HepG2 (cell line): ENCODE results near the gene SIK3. TPM values are rescaled to one million over a fixed set of nuclear protein-coding genes. Genes with fewer than 3 reads are reported as not detected.
A peak's percentile ranks its signal among the peaks of the same experiment; 100 is the strongest.

Experiments used
- EED ChIP-seq: sonication (generic); formaldehyde crosslinking; IDR thresholded peaks from 2 replicates; pipeline ENCODE4 v1.5.0; 2020; ENCODE audit warnings: mild to moderate bottlenecking, missing genetic modification reagents
- GABPB1 ChIP-seq: IDR thresholded peaks from 2 replicates; pipeline ENCODE4 v1.6.1; 2016; ENCODE audit warnings: mild to moderate bottlenecking, missing genetic modification reagents, moderate library complexity, missing compliant biosample characterization
- GZF1 ChIP-seq: sonication (generic); formaldehyde crosslinking; IDR thresholded peaks from 2 replicates; pipeline ENCODE4 v1.5.1; 2020; ENCODE audit warnings: mild to moderate bottlenecking, missing genetic modification reagents
- HIC2 ChIP-seq: sonication (generic); formaldehyde crosslinking; IDR thresholded peaks from 2 replicates; pipeline ENCODE4 v1.9.0; 2022; ENCODE audit warnings: low read depth, missing genetic modification reagents
- KDM1A ChIP-seq: IDR thresholded peaks from 2 replicates; pipeline ENCODE4 v1.6.1; 2016; ENCODE audit warnings: missing compliant biosample characterization
- MTA1 ChIP-seq: sonication (generic); formaldehyde crosslinking; IDR thresholded peaks from 2 replicates; pipeline ENCODE4 v1.4.0; 2020; ENCODE audit warnings: missing genetic modification reagents, mild to moderate bottlenecking, borderline replicate concordance
- TARDBP ChIP-seq: sonication (generic); formaldehyde crosslinking; IDR thresholded peaks from 2 replicates; pipeline ENCODE4 v1.8.0; 2022; ENCODE audit warnings: mild to moderate bottlenecking, missing genetic modification reagents
- THAP9 ChIP-seq: sonication (generic); formaldehyde crosslinking; IDR thresholded peaks from 2 replicates; pipeline ENCODE4; 2020; ENCODE audit warnings: missing genetic modification reagents, mild to moderate bottlenecking, borderline replicate concordance
- TSC22D2 ChIP-seq: sonication (generic); formaldehyde crosslinking; IDR thresholded peaks from 2 replicates; pipeline ENCODE4 v1.5.1; 2020; ENCODE audit warnings: missing genetic modification reagents, mild to moderate bottlenecking, borderline replicate concordance
- ZBTB25 ChIP-seq: IDR thresholded peaks from 2 replicates; pipeline ENCODE4 v1.6.1; 2018; ENCODE audit warnings: missing genetic modification reagents
- ZBTB38 ChIP-seq: sonication (generic); formaldehyde crosslinking; IDR thresholded peaks from 2 replicates; pipeline ENCODE4 v1.5.1; 2020; ENCODE audit warnings: mild to moderate bottlenecking, missing genetic modification reagents
- ZNF143 ChIP-seq: sonication (generic); formaldehyde crosslinking; IDR thresholded peaks from 2 replicates; pipeline ENCODE4 v1.4.0; 2020; ENCODE audit warnings: missing genetic modification reagents
- ZNF280D ChIP-seq: sonication (generic); formaldehyde crosslinking; IDR thresholded peaks from 2 replicates; pipeline ENCODE4 v1.5.1; 2020; ENCODE audit warnings: mild to moderate bottlenecking, missing genetic modification reagents
- ZNF335 ChIP-seq: sonication (generic); formaldehyde crosslinking; IDR thresholded peaks from 2 replicates; pipeline ENCODE4 v1.4.0; 2020; ENCODE audit warnings: missing genetic modification reagents
- ZNF788 ChIP-seq: sonication (generic); formaldehyde crosslinking; IDR thresholded peaks from 2 replicates; pipeline ENCODE4 v1.5.0; 2020; ENCODE audit warnings: mild to moderate bottlenecking, missing genetic modification reagents, borderline replicate concordance
- ZNF841 ChIP-seq: sonication (generic); formaldehyde crosslinking; IDR thresholded peaks from 2 replicates; pipeline ENCODE4 v1.8.1; 2023; ENCODE audit warnings: missing genetic modification reagents, borderline replicate concordance
- ZZZ3 ChIP-seq: sonication (generic); formaldehyde crosslinking; IDR thresholded peaks from 2 replicates; pipeline ENCODE4 v1.4.0; 2020; ENCODE audit warnings: missing genetic modification reagents, mild to moderate bottlenecking, borderline replicate concordance
- polyA plus RNA-seq, 8 experiments: library from polyadenylated mRNA; depleted of rRNA in 3 of 8; stranded (reverse) in 7 of 8; unstranded in 1 of 8; fragments of >200 nt; fragmentation: Illumina TruSeq in 4 of 8; extraction: Trizol in 4 of 8; gene quantifications; 2 replicates each; pipeline versions ENCODE4 v1.2.1 to v1.2.3, GENCODE V29; 2011 to 2016; ENCODE audit warnings: low read depth in 4 of 8, missing spikeins in 1 of 8, mixed read lengths in 1 of 8; ENCODE audit not compliant: insufficient read depth in 1 of 8
- total RNA-seq, 5 experiments: library from RNA; depleted of rRNA; stranded (reverse); fragments of >200 nt; fragmentation: Illumina TruSeq; extraction: Trizol; gene quantifications; 2 replicates each; pipeline ENCODE4 v1.2.3, GENCODE V29; 2016; ENCODE audit warnings: low read depth in 1 of 5
- TF ChIP-seq, protein P1 (sequence below): sonication (generic); formaldehyde crosslinking; IDR thresholded peaks from 2 replicates; pipeline ENCODE4 v1.4.0; 2020; ENCODE audit warnings: missing genetic modification reagents

Gene SIK3
- total and polyA plus RNA-seq, 2 of the 13 experiments (the other 11 are each of a cell fraction or from before 2014, with no cell fraction given): 5.7 to 9.8 TPM

- TF ChIP-seq HIC2 (CRISPR knock-in tag) (no peak; the same call in 1 of the 2 replicates), ZNF143 (CRISPR knock-in tag) (peak; percentile 10; the same call in 1 of the 2 replicates), GABPB1 (CRISPR knock-in tag) (0 out of 2 replicates have a peak, but pooled peaks have one; percentile 6), ZBTB38 (peak; percentile 49; the same call in 1 of the 2 replicates), THAP9 (no peak), TSC22D2 (CRISPR knock-in tag) (no peak), ZNF335 (no peak), EED (CRISPR knock-in tag) (peak; percentile 86; the same call in 1 of the 2 replicates), TARDBP (CRISPR knock-in tag) (no peak), ZNF788 (CRISPR knock-in tag) (no peak), ZZZ3 (CRISPR knock-in tag) (0 out of 2 replicates have a peak, but pooled peaks have one; percentile 7), ZNF280D (CRISPR knock-in tag) (peak; percentile 12; the same call in 1 of the 2 replicates), KDM1A (CRISPR knock-in tag) (no peak), MTA1 (CRISPR knock-in tag) (peak; percentile 30; the same call in 1 of the 2 replicates), GZF1 (no peak), ZNF841 (CRISPR knock-in tag) (no peak), ZBTB25 (0 out of 2 replicates have a peak, but pooled peaks have one; percentile 48)
- TF ChIP-seq, protein P1, sequence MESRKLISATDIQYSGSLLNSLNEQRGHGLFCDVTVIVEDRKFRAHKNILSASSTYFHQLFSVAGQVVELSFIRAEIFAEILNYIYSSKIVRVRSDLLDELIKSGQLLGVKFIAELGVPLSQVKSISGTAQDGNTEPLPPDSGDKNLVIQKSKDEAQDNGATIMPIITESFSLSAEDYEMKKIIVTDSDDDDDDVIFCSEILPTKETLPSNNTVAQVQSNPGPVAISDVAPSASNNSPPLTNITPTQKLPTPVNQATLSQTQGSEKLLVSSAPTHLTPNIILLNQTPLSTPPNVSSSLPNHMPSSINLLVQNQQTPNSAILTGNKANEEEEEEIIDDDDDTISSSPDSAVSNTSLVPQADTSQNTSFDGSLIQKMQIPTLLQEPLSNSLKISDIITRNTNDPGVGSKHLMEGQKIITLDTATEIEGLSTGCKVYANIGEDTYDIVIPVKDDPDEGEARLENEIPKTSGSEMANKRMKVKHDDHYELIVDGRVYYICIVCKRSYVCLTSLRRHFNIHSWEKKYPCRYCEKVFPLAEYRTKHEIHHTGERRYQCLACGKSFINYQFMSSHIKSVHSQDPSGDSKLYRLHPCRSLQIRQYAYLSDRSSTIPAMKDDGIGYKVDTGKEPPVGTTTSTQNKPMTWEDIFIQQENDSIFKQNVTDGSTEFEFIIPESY (CRISPR knock-in tag): no peak
These were observed 290.5 kb downstream of the SIK3 start (continued) for GRCh38 chr11:116807601-116808261.
